SH-SY5Y (cell line): ENCODE data around the gene UBE3A.

Source experiments
- GATA2 ChIP-seq: IDR thresholded peaks from 2 replicates; pipeline ENCODE4 v1.6.1; 2011; ENCODE audit warnings: mild to moderate bottlenecking, low read depth, low read length
- GATA3 ChIP-seq: IDR thresholded peaks from 2 replicates; pipeline ENCODE4 v1.6.1; 2011; ENCODE audit warnings: low read depth, mild to moderate bottlenecking, low read length, moderate library complexity

GRCh38 chr15:25445412-25445811, 6.6 kb upstream of the UBE3A start:
- TF ChIP-seq GATA2 (no peak), GATA3 (no peak)
